Measurements from ENCODE around the gene LANCL1. TPM values are rescaled to one million over a fixed set of nuclear protein-coding genes. Genes with fewer than 3 reads are reported as not detected.

The LANCL1 gene
- total RNA-seq, 1 donor from 2014 or later: 35.8 TPM

- intact Hi-C loops (cut with micrococcal nuclease): no loop called here
These were observed 77.0 kb downstream of the LANCL1 start for GRCh38 chr2:210399440-210400041.

- intact Hi-C loops (cut with micrococcal nuclease): no loop called here
These were observed 84.1 kb downstream of the LANCL1 start for GRCh38 chr2:210392469-210392881.

GRCh38 chr2:210389856-210390255 lies 86.7 kb downstream of the LANCL1 start:
- intact Hi-C loops (cut with micrococcal nuclease): no loop called here

- intact Hi-C loops (cut with micrococcal nuclease): no loop called here
These were observed 88.4 kb downstream of the LANCL1 start for GRCh38 chr2:210388148-210388547.

- intact Hi-C loops (cut with micrococcal nuclease): no loop called here
These were observed 89.5 kb downstream of the LANCL1 start for GRCh38 chr2:210387074-210387473.

Other genes with a start within 250 kb of the LANCL1 start
- gene MYL1, start 161.6 kb downstream of the LANCL1 start, total RNA-seq: not detected in 2 replicates
- gene CPS1, start 79.8 kb upstream of the LANCL1 start, total RNA-seq: 1.0 and 1.2 TPM in 2 replicates